ENCODE results near the gene SYT13. TPM values are rescaled to one million over a fixed set of nuclear protein-coding genes. Genes with fewer than 3 reads are reported as not detected.

Gene SYT13
- total RNA-seq, 1 experiment from 2014 or later = 1.4 TPM

- peak overlapping the region; percentile 2 for H2AFZ ChIP-seq (ENCODE audit: low read depth, low read length, poor library complexity, severe bottlenecking)
- H3K9me2 ChIP-seq (ENCODE audit: insufficient read depth) = no peaks in the 10 kb centered on the region
- no peaks in the 10 kb centered on the region for H3K27me3 ChIP-seq (ENCODE audit: insufficient read depth, low read length)
- H3K9ac ChIP-seq (ENCODE audit: low read length) = no peak overlapping the region
- BruUV-seq (replicated peaks) = no TSS peak
- TF ChIP-seq CBX3 (IDR thresholded peaks at IDR 0.05; ENCODE audit: low read depth) (no peak), JUND (IDR thresholded peaks at IDR 0.05) (peak; percentile 78), SIN3A (IDR thresholded peaks at IDR 0.05; ENCODE audit: low read depth) (no peak), FOSL1 (IDR thresholded peaks at IDR 0.05; ENCODE audit: low read depth) (peak; percentile 87), POLR2AphosphoS5 (IDR thresholded peaks at IDR 0.05; ENCODE audit: low read depth, low read length) (no peak), TCF7L2 (IDR thresholded peaks at IDR 0.05; ENCODE audit: borderline replicate concordance, extremely low read depth, insufficient read depth, insufficient read length) (peak; percentile 87), CEBPB (IDR thresholded peaks at IDR 0.05; ENCODE audit: low read depth) (no peak), SP1 (IDR thresholded peaks at IDR 0.05; ENCODE audit: low read depth) (peak; percentile 71), YY1 (IDR thresholded peaks at IDR 0.05; ENCODE audit: extremely low read depth, insufficient replicate concordance, low read depth, low read length) (peak; percentile 10), ZFX (IDR thresholded peaks at IDR 0.05) (no peak), ZNF274 (IDR thresholded peaks at IDR 0.05; ENCODE audit: low read depth, low read length) (no peak)
- TF ChIP-seq, protein P1, sequence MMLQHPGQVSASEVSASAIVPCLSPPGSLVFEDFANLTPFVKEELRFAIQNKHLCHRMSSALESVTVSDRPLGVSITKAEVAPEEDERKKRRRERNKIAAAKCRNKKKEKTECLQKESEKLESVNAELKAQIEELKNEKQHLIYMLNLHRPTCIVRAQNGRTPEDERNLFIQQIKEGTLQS (IDR thresholded peaks at IDR 0.05) = no peak
- TF ChIP-seq, protein P2, sequence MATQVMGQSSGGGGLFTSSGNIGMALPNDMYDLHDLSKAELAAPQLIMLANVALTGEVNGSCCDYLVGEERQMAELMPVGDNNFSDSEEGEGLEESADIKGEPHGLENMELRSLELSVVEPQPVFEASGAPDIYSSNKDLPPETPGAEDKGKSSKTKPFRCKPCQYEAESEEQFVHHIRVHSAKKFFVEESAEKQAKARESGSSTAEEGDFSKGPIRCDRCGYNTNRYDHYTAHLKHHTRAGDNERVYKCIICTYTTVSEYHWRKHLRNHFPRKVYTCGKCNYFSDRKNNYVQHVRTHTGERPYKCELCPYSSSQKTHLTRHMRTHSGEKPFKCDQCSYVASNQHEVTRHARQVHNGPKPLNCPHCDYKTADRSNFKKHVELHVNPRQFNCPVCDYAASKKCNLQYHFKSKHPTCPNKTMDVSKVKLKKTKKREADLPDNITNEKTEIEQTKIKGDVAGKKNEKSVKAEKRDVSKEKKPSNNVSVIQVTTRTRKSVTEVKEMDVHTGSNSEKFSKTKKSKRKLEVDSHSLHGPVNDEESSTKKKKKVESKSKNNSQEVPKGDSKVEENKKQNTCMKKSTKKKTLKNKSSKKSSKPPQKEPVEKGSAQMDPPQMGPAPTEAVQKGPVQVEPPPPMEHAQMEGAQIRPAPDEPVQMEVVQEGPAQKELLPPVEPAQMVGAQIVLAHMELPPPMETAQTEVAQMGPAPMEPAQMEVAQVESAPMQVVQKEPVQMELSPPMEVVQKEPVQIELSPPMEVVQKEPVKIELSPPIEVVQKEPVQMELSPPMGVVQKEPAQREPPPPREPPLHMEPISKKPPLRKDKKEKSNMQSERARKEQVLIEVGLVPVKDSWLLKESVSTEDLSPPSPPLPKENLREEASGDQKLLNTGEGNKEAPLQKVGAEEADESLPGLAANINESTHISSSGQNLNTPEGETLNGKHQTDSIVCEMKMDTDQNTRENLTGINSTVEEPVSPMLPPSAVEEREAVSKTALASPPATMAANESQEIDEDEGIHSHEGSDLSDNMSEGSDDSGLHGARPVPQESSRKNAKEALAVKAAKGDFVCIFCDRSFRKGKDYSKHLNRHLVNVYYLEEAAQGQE (IDR thresholded peaks at IDR 0.05; ENCODE audit: low read depth) = no peak
- ChIA-PET POLR2A (no interaction called here), RAD21 (ENCODE audit: low non-redundant PET in 1 of 2, low total read pairs in 2 of 2, uncharacterized antibody in 2 of 2, unreplicated experiment in 2 of 2) (no interaction called here), CTCF (no interaction called here)
- DNase-seq (ENCODE audit: low read depth, low spot score) (peak; percentile 61), ATAC-seq (peak; percentile 96)
- peak overlapping the region in 1 of 2 experiments; percentile 24; a peak in 2 of 4 replicates for H3K4me3 ChIP-seq (replicated peaks in 1 of 2; ENCODE audit: low read depth in 1 of 2, low read length in 2 of 2)
- intact Hi-C loops (cut with micrococcal nuclease) = loop anchor here (10.0 kb wide), 1 partner anchor 75 kb away; no protein-coding TSS in a partner anchor
- H3K36me3 ChIP-seq (ENCODE audit: control insufficient read depth in 1 of 2, insufficient read depth in 2 of 2, low read length in 2 of 2) = no peaks in the 10 kb centered on the region
- H3K27ac ChIP-seq (ENCODE audit: low read depth, low read length) = no peak overlapping the region
- no peaks in the 10 kb centered on the region for H3K9me3 ChIP-seq (ENCODE audit: control insufficient read depth in 1 of 2, insufficient read depth in 1 of 2, low read depth in 1 of 2, low read length in 2 of 2)
- peak overlapping the region; percentile 69 for H3K4me2 ChIP-seq (ENCODE audit: low read length)
- H3K4me1 ChIP-seq (ENCODE audit: control insufficient read depth in 1 of 2, insufficient read depth in 2 of 2, low read length in 2 of 2) = peaks cover 16 to 45% of the 10 kb centered on the region in 2 experiments
- no peaks in the 10 kb centered on the region for H4K20me1 ChIP-seq (ENCODE audit: insufficient read depth)
- H3K79me2 ChIP-seq (ENCODE audit: insufficient read depth, low read length) = no peaks in the 10 kb centered on the region
These were observed 26.5 kb downstream of the SYT13 start for GRCh38 chr11:45259592-45259991.
